Endothelial cell of umbilical vein (primary cell): ENCODE data around the gene NGEF. TPM values are rescaled to one million over a fixed set of nuclear protein-coding genes. Genes with fewer than 3 reads are reported as not detected.

Experiments used
- BruUV-seq: library from RNA; stranded (reverse); fragments of 400-500 nt; replicated peaks from 2 replicates; lab custom pipeline; 2021; lab: Mats Ljungman, UMichigan
- CTCF ChIA-PET: fragments of 300-600, 350-600 bp; sonication (Branson Sonifier 250); formaldehyde crosslinking; loops from one replicate; lab custom pipeline; 2021; ENCODE audit warnings: antibody characterized with exemption, inconsistent platforms; lab: Charles Lee
- POLR2A ChIA-PET: fragments of 300-600, 350-600 bp; sonication (Branson Sonifier 250); formaldehyde crosslinking; loops from one replicate; lab custom pipeline; 2021; ENCODE audit warnings: antibody characterized with exemption, inconsistent platforms; lab: Charles Lee
- DNase-seq: peaks from one replicate; pipeline ENCODE4 v3.0.0-alpha.2; 2011; ENCODE audit warnings: low read depth, low spot score
- FAIRE-seq: peaks from 2 replicates; lab custom pipeline; 2011; peaks lifted over from hg19 to GRCh38; lab: Jason Lieb, UNC
- H2AFZ ChIP-seq: 2 replicates; pipeline ENCODE4 v1.6.0; 2012; ENCODE audit warnings: low read depth, low read length, control low read depth, inconsistent platforms
- H3K27ac ChIP-seq: 2 replicates; pipeline ENCODE4 v1.5.1; 2011; ENCODE audit warnings: low read depth, mild to moderate bottlenecking, control low read depth, low read length, moderate library complexity; ENCODE audit not compliant: insufficient read depth
- H3K27me3 ChIP-seq, 2 experiments: 2 replicates each; pipeline versions ENCODE4 v1.6.0 to v1.6.1; 2011; ENCODE audit warnings: low read length in 2 of 2, mixed read lengths in 1 of 2; ENCODE audit not compliant: control insufficient read depth in 2 of 2, insufficient read depth in 2 of 2
- H3K36me3 ChIP-seq, 2 experiments: 2 replicates in 1 of 2; 3 replicates in 1 of 2; pipeline ENCODE4 v1.5.1; 2011; ENCODE audit warnings: low read length in 2 of 2, mild to moderate bottlenecking in 1 of 2, moderate library complexity in 1 of 2; ENCODE audit not compliant: control insufficient read depth in 2 of 2, insufficient read depth in 2 of 2; ENCODE audit errors: extremely low read depth in 1 of 2
- H3K4me1 ChIP-seq: 3 replicates; pipeline ENCODE4 v1.5.1; 2011; ENCODE audit warnings: mild to moderate bottlenecking, low read length; ENCODE audit not compliant: control insufficient read depth, insufficient read depth; ENCODE audit errors: extremely low read depth
- H3K4me2 ChIP-seq: 2 replicates; pipeline ENCODE4 v1.6.1; 2011; ENCODE audit warnings: low read length, control low read depth, mixed read lengths; ENCODE audit not compliant: insufficient read depth
- H3K4me3 ChIP-seq, 3 experiments: fragments of 200-600 bp in 1 of 3; sonication (generic), shearing (Covaris generic) in 1 of 3; replicated peaks in 1 of 3; 2 replicates each; pipeline ENCODE4 v1.5.1; 2011 to 2016; ENCODE audit warnings: control low read depth in 3 of 3, low read length in 3 of 3, mild to moderate bottlenecking in 2 of 3, inconsistent platforms in 1 of 3, low read depth in 1 of 3, moderate library complexity in 1 of 3; ENCODE audit not compliant: insufficient read depth in 1 of 3
- H3K79me2 ChIP-seq: 2 replicates; pipeline ENCODE4 v1.6.0; 2012; ENCODE audit warnings: low read length, inconsistent platforms; ENCODE audit not compliant: control insufficient read depth, insufficient read depth
- H3K9ac ChIP-seq: replicated peaks from 2 replicates; pipeline ENCODE3; 2011; ENCODE audit warnings: low read length, control low read depth; ENCODE audit not compliant: insufficient read depth; ENCODE audit errors: extremely low read depth
- H3K9me1 ChIP-seq: replicated peaks from 3 replicates; pipeline ENCODE4 v1.6.0; 2011; ENCODE audit warnings: mild to moderate bottlenecking, low read length; ENCODE audit not compliant: control insufficient read depth, insufficient read depth; ENCODE audit errors: extremely low read depth
- H3K9me3 ChIP-seq: replicated peaks from 2 replicates; pipeline ENCODE4 v1.5.1; 2012; ENCODE audit warnings: low read length, inconsistent platforms; ENCODE audit not compliant: control insufficient read depth, insufficient read depth
- H4K20me1 ChIP-seq: replicated peaks from 2 replicates; pipeline ENCODE3; 2011; ENCODE audit warnings: mild to moderate bottlenecking, low read length; ENCODE audit not compliant: control insufficient read depth, insufficient read depth; ENCODE audit errors: extremely low read depth
- CTCF ChIP-seq, 2 donors: IDR thresholded peaks; 1 replicate in 1 of 2; 2 replicates in 1 of 2; pipeline ENCODE4 v1.5.1; 2011; ENCODE audit warnings: low read length in 2 of 2, mild to moderate bottlenecking in 2 of 2, moderate library complexity in 2 of 2, control low read depth in 1 of 2, inconsistent platforms in 1 of 2, low read depth in 1 of 2; ENCODE audit not compliant: insufficient read depth in 1 of 2; ENCODE audit errors: extremely low read depth in 1 of 2
- EZH2 ChIP-seq: IDR thresholded peaks from 2 replicates; pipeline ENCODE4 v1.6.1; 2012; ENCODE audit warnings: borderline replicate concordance, low read depth, mild to moderate bottlenecking, moderate library complexity, low read length, inconsistent platforms; ENCODE audit not compliant: severe bottlenecking
- FOS ChIP-seq: IDR thresholded peaks from 2 replicates; pipeline ENCODE4 v1.6.1; 2011; ENCODE audit warnings: mild to moderate bottlenecking, low read length, moderate library complexity, borderline replicate concordance; ENCODE audit not compliant: insufficient read depth
- GATA2 ChIP-seq: IDR thresholded peaks from 2 replicates; pipeline ENCODE4 v1.7.0; 2011; ENCODE audit warnings: low read depth, mild to moderate bottlenecking, moderate library complexity, mixed read lengths, low read length; ENCODE audit not compliant: insufficient read length, insufficient read depth
- JUN ChIP-seq: IDR thresholded peaks from 2 replicates; pipeline ENCODE4 v1.6.1; 2011; ENCODE audit warnings: borderline replicate concordance, low read depth; ENCODE audit not compliant: insufficient read length, insufficient read depth
- MYC ChIP-seq: IDR thresholded peaks from one replicate; pipeline ENCODE4 v1.6.1; 2011; ENCODE audit warnings: mild to moderate bottlenecking, low read depth, low read length
- POLR2A ChIP-seq: IDR thresholded peaks from 2 replicates; pipeline ENCODE4 v1.6.1; 2012; ENCODE audit warnings: low read depth, mild to moderate bottlenecking, control low read depth, low read length
- POLR2AphosphoS5 ChIP-seq: IDR thresholded peaks from 2 replicates; pipeline ENCODE4 v1.6.1; 2012; ENCODE audit warnings: low read depth, mild to moderate bottlenecking, control low read depth, low read length, moderate library complexity; ENCODE audit not compliant: insufficient read depth
- dilution Hi-C: fragments of 300-500 bp; cut with MboI; formaldehyde crosslinking; loops from one replicate; pipeline ENCODE4 v1.15.0; 2019; ENCODE audit warnings: low sequenced_read_pairs; ENCODE audit not compliant: extremely low pct_ligation_motif_present
- intact Hi-C: fragments of 100-400 bp; cut with micrococcal nuclease; formaldehyde crosslinking; loops from one replicate; pipeline ENCODE4 v1.10.0; 2022
- polyA plus RNA-seq, 4 experiments: library from polyadenylated mRNA; depleted of rRNA in 3 of 4; stranded (reverse) in 3 of 4; unstranded in 1 of 4; fragments of >200 nt; gene quantifications; 2 replicates each; pipeline versions ENCODE4 v1.2.1 to v1.2.3, GENCODE V29; 2011 to 2012; ENCODE audit warnings: missing spikeins in 1 of 4
- total RNA-seq: library from RNA; stranded (reverse); gene quantifications from 2 replicates; pipeline ENCODE4 v1.2.3, GENCODE V29; 2021
- TF ChIP-seq, protein P1 (sequence below): IDR thresholded peaks from 2 replicates; pipeline ENCODE4 v1.6.1; 2011; ENCODE audit not compliant: insufficient read depth, insufficient read length

Gene NGEF
- total and polyA plus RNA-seq, 2 donors (not counting 3 experiments of a cell fraction or from before 2014, with no cell fraction given): 0.22 to 0.41 TPM

- Histone ChIP-seq H3K79me2 (no peaks in the 10 kb centered on the region), H3K9me3 (no peaks in the 10 kb centered on the region), H2AFZ (no peak overlapping the region), H3K4me2 (no peak overlapping the region), H4K20me1 (no peaks in the 10 kb centered on the region), H3K4me3 (no peak overlapping the region), H3K4me1 (no peaks in the 10 kb centered on the region), H3K27ac (no peak overlapping the region), H3K36me3 (no peaks in the 10 kb centered on the region), H3K9ac (no peak overlapping the region), H3K27me3 (peaks cover 3% of the 10 kb centered on the region in 2 experiments), H3K9me1 (no peaks in the 10 kb centered on the region)
- dilution Hi-C loops (no loop called here), intact Hi-C loops (no loop called here)
- DNase-seq (no peak), FAIRE-seq (no peak)
- POLR2A ChIA-PET: no interaction called here
- CTCF ChIA-PET: no interaction called here
- TF ChIP-seq POLR2AphosphoS5 (no peak), JUN (no peak), FOS (no peak), MYC (no peak), GATA2 (no peak), CTCF (IDR thresholded peaks at IDR 0.05; ENCODE audit: extremely low read depth in 1 of 2, insufficient read depth in 1 of 2, low read depth in 1 of 2, low read length in 2 of 2) (no peak), POLR2A (no peak), EZH2 (no peak)
- TF ChIP-seq, protein P1, sequence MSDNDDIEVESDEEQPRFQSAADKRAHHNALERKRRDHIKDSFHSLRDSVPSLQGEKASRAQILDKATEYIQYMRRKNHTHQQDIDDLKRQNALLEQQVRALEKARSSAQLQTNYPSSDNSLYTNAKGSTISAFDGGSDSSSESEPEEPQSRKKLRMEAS: no peak
- BruUV-seq: no TSS peak
Measured at GRCh38 chr2:233003658-233004555, 9.1 kb downstream of the NGEF start.
